PC-9 (cell line): Measurements from ENCODE around the gene VHLL. TPM values are rescaled to one million over a fixed set of nuclear protein-coding genes. Genes with fewer than 3 reads are reported as not detected.

Experiments used
- BruUV-seq: library from RNA; stranded (reverse); fragments of 400-500 nt; replicated peaks from 2 replicates; lab custom pipeline; 2021; lab: Mats Ljungman, UMichigan
- CTCF ChIA-PET: fragments of 300-600 bp; sonication (Branson Sonifier 250); formaldehyde crosslinking; loops from one replicate; lab custom pipeline; 2022; ENCODE audit warnings: antibody characterized with exemption; lab: Charles Lee
- POLR2A ChIA-PET: fragments of 300-600 bp; sonication (Branson Sonifier 250); formaldehyde crosslinking; loops from one replicate; lab custom pipeline; 2022; ENCODE audit warnings: antibody characterized with exemption; ENCODE audit not compliant: unreplicated experiment; lab: Charles Lee
- DNase-seq, 2 experiments: peaks; one replicate each; pipeline versions ENCODE4 v3.0.0 to v3.0.0-alpha.2; 2015 to 2022; ENCODE audit warnings: mixed read lengths in 1 of 2
- H2AFZ ChIP-seq: fragments of 200-600 bp; sonication (generic); 2 replicates; pipeline ENCODE4 v1.8.1; 2017; ENCODE audit warnings: antibody characterized with exemption
- H3F3A ChIP-seq: fragments of 200-600 bp; sonication (generic); 2 replicates; pipeline ENCODE4 v1.8.1; 2017; ENCODE audit warnings: antibody characterized with exemption, mild to moderate bottlenecking, low read depth; ENCODE audit not compliant: insufficient read depth
- H3K27ac ChIP-seq: fragments of 200-600 bp; sonication (generic); 2 replicates; pipeline ENCODE4 v1.6.1; 2016; ENCODE audit warnings: mixed run types
- H3K27me3 ChIP-seq: fragments of 200-600 bp; sonication (generic); 2 replicates; pipeline ENCODE4 v1.6.1; 2016; ENCODE audit warnings: low read depth, mixed run types; ENCODE audit not compliant: insufficient read depth
- H3K36me3 ChIP-seq: fragments of 200-600 bp; sonication (generic); 2 replicates; pipeline ENCODE4 v1.6.1; 2016; ENCODE audit warnings: low read depth, mixed run types
- H3K4me1 ChIP-seq: fragments of 200-600 bp; sonication (generic); replicated peaks from 2 replicates; pipeline ENCODE4 v1.6.1; 2016; ENCODE audit warnings: mixed run types; ENCODE audit not compliant: insufficient read depth
- H3K4me2 ChIP-seq: fragments of 200-600 bp; sonication (generic); 2 replicates; pipeline ENCODE4 v1.6.1; 2017; ENCODE audit warnings: mixed run types
- H3K4me3 ChIP-seq: fragments of 200-600 bp; sonication (generic); 2 replicates; pipeline ENCODE4 v1.6.1; 2016; ENCODE audit warnings: mixed run types
- H3K79me2 ChIP-seq: fragments of 200-600 bp; sonication (generic); 2 replicates; pipeline ENCODE4 v1.6.1; 2017; ENCODE audit warnings: low read depth, mixed run types
- H3K9me2 ChIP-seq: fragments of 200-600 bp; sonication (generic); 2 replicates; pipeline ENCODE4 v1.8.1; 2017; ENCODE audit warnings: mild to moderate bottlenecking; ENCODE audit not compliant: insufficient read depth
- H3K9me3 ChIP-seq: fragments of 200-600 bp; sonication (generic); 2 replicates; pipeline ENCODE4 v1.8.1; 2016; ENCODE audit warnings: low read depth; ENCODE audit not compliant: insufficient read depth
- H4K20me1 ChIP-seq: fragments of 200-600 bp; sonication (generic); 2 replicates; pipeline ENCODE4 v1.8.1; 2017; ENCODE audit not compliant: insufficient read depth
- CTCF ChIP-seq: fragments of 200-600 bp; sonication (generic); conservative IDR thresholded peaks from 2 replicates; pipeline ENCODE4 v1.6.1; 2017; ENCODE audit warnings: mixed run types, antibody characterized with exemption, mild to moderate bottlenecking, moderate library complexity
- EZH2 ChIP-seq: fragments of 200-600 bp; sonication (generic); IDR thresholded peaks from 2 replicates; pipeline ENCODE4 v1.8.0; 2017; ENCODE audit warnings: antibody characterized with exemption, low read depth
- intact Hi-C: fragments of 100-400 bp; cut with micrococcal nuclease; formaldehyde crosslinking; loops from one replicate; pipeline ENCODE4 v1.10.0; 2022; ENCODE audit not compliant: unreplicated experiment
- total RNA-seq: library from RNA; stranded (reverse); gene quantifications from 2 replicates; pipeline ENCODE4 v1.2.3, GENCODE V29; 2021

Gene VHLL
- total RNA-seq, 1 experiment from 2014 or later: not detected

- CTCF ChIA-PET: no interaction called here
- intact Hi-C loops: loop anchor here (10.0 kb wide), 1 partner anchor 216 kb away; no protein-coding TSS in a partner anchor
- no TSS peak for BruUV-seq
Measured at GRCh38 chr1:156310962-156311361, 11.9 kb upstream of the VHLL start.

GRCh38 chr1:156308078-156308477 lies 9.0 kb upstream of the VHLL start:
- H3K79me2 ChIP-seq: no peaks in the 10 kb centered on the region; the same call in 1 of the 2 replicates
- no TSS peak for BruUV-seq
- intact Hi-C loops: no loop called here
- ChIA-PET POLR2A (no interaction called here), CTCF (no interaction called here)
- no peaks in the 10 kb centered on the region for H3K9me2 ChIP-seq
- H4K20me1 ChIP-seq: peaks cover 15% of the 10 kb centered on the region; the same call in 1 of the 2 replicates
- no peak overlapping the region for H3K4me3 ChIP-seq
- no peak for TF ChIP-seq EZH2
- no peak for TF ChIP-seq CTCF
- H2AFZ ChIP-seq: no peak overlapping the region
- no peak overlapping the region for H3K4me2 ChIP-seq
- H3K27ac ChIP-seq: no peak overlapping the region
- H3K4me1 ChIP-seq: no peaks in the 10 kb centered on the region
- no peaks in the 10 kb centered on the region for H3K27me3 ChIP-seq
- peaks cover 58% of the 10 kb centered on the region; the same call in 1 of the 2 replicates for H3F3A ChIP-seq
- DNase-seq: no peak
- no peaks in the 10 kb centered on the region for H3K9me3 ChIP-seq
- H3K36me3 ChIP-seq: peaks cover 21% of the 10 kb centered on the region

More at GRCh38 chr1:156310962-156311361, 11.9 kb upstream of the VHLL start:
- peaks cover 18% of the 10 kb centered on the region; the same call in 1 of the 2 replicates for H4K20me1 ChIP-seq
- no peak overlapping the region for H2AFZ ChIP-seq
- DNase-seq: no peak
- H3K79me2 ChIP-seq: no peaks in the 10 kb centered on the region; the same call in 1 of the 2 replicates
- TF ChIP-seq CTCF: no peak
- TF ChIP-seq EZH2: no peak
- H3K4me1 ChIP-seq: no peaks in the 10 kb centered on the region
- no peak overlapping the region for H3K4me3 ChIP-seq
- peaks cover 25% of the 10 kb centered on the region for H3K36me3 ChIP-seq
- peaks cover 61% of the 10 kb centered on the region; the same call in 1 of the 2 replicates for H3F3A ChIP-seq
- H3K9me2 ChIP-seq: no peaks in the 10 kb centered on the region
- H3K4me2 ChIP-seq: no peak overlapping the region
- H3K27me3 ChIP-seq: no peaks in the 10 kb centered on the region
- no peak overlapping the region for H3K27ac ChIP-seq
- POLR2A ChIA-PET: no interaction called here
- no peaks in the 10 kb centered on the region for H3K9me3 ChIP-seq

GRCh38 chr1:156305215-156305614 lies 6.1 kb upstream of the VHLL start:
- H2AFZ ChIP-seq: no peak overlapping the region
- H3K4me1 ChIP-seq: no peaks in the 10 kb centered on the region
- BruUV-seq: no TSS peak
- H3F3A ChIP-seq: peaks cover 56% of the 10 kb centered on the region; the same call in 1 of the 2 replicates
- no peak overlapping the region for H3K4me2 ChIP-seq
- no peak overlapping the region for H3K4me3 ChIP-seq
- no peaks in the 10 kb centered on the region for H3K9me3 ChIP-seq
- CTCF ChIA-PET: no interaction called here
- POLR2A ChIA-PET: no interaction called here
- no peaks in the 10 kb centered on the region for H3K9me2 ChIP-seq
- 0 out of 2 replicates have a peak, but pooled peaks cover 5% of the 10 kb centered on the region for H3K36me3 ChIP-seq
- H3K79me2 ChIP-seq: no peaks in the 10 kb centered on the region
- no peak for DNase-seq
- 0 out of 2 replicates have a peak, but pooled peaks cover 4% of the 10 kb centered on the region for H4K20me1 ChIP-seq
- H3K27me3 ChIP-seq: no peaks in the 10 kb centered on the region
- no peak overlapping the region for H3K27ac ChIP-seq
- intact Hi-C loops: no loop called here
- TF ChIP-seq CTCF (no peak), EZH2 (no peak)
